ENCODE results near the gene DMRTC2. TPM values are rescaled to one million over a fixed set of nuclear protein-coding genes. Genes with fewer than 3 reads are reported as not detected.

The DMRTC2 gene
- total RNA-seq, 1 donor from 2014 or later: not detected

DNA sequence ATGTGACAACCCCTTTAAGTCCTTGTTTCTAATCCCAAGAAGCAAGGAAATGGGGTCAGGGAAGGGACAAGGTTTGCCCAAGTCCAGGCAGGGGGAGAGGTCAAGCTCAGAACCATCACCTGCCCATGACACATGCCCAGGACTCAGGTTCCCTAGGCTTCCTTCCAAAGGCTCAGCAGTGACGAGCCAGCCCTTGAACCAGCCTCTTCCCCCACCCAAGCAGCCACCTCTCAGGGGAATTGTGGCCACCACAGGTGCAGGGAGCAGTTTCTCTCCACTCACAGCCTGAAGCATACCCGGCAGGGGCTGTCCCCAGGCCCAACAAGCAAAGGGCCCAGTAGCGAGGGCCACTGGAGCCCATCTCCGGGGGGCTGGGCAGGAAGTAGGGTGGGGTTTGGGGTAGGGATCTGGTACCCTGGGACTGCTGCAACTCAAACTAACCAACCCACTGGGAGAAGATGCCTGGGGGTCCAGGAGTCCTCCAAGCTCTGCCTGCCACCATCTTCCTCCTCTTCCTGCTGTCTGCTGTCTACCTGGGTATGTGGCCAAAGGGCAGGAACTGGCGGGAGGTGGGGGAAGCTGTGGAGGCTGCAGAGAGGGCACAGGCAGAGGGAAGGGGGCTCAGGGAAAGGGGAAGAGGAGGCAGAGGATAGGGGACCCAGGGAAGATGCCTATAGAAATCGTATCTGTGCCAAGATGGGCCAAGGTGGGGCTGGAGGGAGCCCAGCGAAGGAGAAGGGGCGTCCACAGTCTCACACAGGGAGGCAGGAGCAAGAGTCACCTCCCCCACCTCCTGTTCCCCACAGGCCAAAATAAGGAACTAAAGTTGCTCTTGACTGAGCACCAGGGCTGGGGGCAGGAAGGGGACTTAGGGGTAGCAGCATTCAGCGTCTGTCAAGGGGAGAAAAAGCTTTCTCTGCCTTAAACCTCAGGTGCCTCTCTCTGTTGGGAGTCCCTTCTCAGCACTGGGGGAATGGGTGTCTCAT, 32.3 kb downstream of the DMRTC2 start, which contains the start of gene CD79A:
CD79A (plus strand) TSS at position 433 of the 986 bp plus-strand sequence; CDS start at position 459, 26 bp downstream.
- intact Hi-C loops (cut with micrococcal nuclease): no loop called here
- no peak within 1 kb of the TSS for H3K4me3 ChIP-seq
- H3K9me3 ChIP-seq (replicated peaks): no peaks in the 10 kb centered on the region
- H3K4me1 ChIP-seq: peaks cover 18% of the 10 kb centered on the region
- no peak within 1 kb of the TSS for H3K27ac ChIP-seq (replicated peaks)
- TF ChIP-seq CTCF (IDR thresholded peaks at IDR 0.05; ENCODE audit: borderline replicate concordance): no peak
- no peaks in the 10 kb centered on the region for H3K27me3 ChIP-seq (ENCODE audit: low read depth)
- H3K36me3 ChIP-seq: peaks cover 3% of the 10 kb centered on the region
- DNase-seq: no peak

DNA sequence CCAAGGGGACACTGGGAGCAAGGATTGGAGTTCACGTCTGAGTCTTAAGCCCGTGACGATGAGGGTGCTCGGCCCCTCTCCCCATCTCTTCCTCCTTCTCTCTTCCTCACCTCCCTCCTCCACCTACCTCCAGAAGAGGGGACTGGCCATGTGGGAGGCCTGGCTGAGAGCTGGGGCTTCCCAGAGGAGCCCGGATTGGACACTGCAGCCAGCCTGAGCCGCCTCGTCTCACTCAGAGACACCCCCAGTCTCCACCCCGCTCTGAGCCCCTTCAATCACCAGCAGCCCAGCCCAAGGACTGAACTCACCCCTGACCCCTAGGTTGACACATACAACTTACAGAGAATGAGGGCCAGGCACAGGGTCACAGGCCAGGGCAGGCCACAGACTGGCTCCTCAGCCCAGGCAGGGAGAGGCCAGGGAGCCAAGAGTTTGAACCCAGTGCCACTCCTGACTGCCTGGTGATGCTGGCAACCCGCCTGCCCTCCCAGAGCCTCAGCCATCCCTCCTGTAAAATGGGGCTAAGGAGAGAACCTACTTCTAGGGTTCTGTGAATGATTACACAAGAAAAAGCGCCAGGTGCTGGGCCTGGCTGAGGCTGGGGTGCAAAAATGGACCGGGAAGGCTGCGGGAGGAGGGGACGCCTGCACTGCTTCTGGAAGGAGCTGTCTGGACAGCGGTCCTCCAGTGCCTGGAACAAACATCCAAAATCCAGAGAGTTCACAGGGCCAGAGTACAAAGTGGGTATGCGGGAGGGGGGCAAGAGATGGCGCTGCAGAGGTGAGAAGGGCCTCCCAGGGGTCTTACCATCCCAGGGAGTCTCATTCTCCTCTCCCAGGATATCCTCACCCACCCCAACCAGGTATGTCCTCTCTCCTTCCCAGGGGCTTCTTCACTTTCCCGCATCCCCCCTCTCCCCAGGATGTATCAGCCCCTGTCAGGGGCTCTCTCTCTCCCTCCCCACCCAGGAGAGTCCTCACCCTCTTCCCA, 33.4 kb downstream of the DMRTC2 start:
- DNase-seq: no peak
- Histone ChIP-seq H3K27me3 (ENCODE audit: low read depth) (no peaks in the 10 kb centered on the region), H3K4me1 (peaks cover 18% of the 10 kb centered on the region), H3K9me3 (replicated peaks) (no peaks in the 10 kb centered on the region), H3K4me3 (no peak overlapping the region), H3K27ac (replicated peaks) (no peak overlapping the region), H3K36me3 (no peaks in the 10 kb centered on the region)
- intact Hi-C loops (cut with micrococcal nuclease): no loop called here
- no peak for TF ChIP-seq CTCF (IDR thresholded peaks at IDR 0.05; ENCODE audit: borderline replicate concordance)

DNA sequence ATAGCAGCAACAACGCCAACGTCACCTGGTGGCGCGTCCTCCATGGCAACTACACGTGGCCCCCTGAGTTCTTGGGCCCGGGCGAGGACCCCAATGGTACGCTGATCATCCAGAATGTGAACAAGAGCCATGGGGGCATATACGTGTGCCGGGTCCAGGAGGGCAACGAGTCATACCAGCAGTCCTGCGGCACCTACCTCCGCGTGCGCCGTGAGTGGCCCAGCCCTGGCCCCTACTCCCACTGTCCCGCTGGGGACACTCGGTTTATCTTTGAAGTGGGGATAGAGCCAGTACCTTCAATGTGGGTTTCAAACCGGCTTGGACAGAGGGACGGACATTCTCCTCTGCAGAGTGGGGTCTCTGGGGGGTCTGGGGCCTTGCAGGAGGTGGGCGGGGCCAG, 34.2 kb downstream of the DMRTC2 start:
- intact Hi-C loops (cut with micrococcal nuclease): no loop called here
- TF ChIP-seq CTCF (IDR thresholded peaks at IDR 0.05; ENCODE audit: borderline replicate concordance): no peak
- Histone ChIP-seq H3K4me3 (no peak overlapping the region), H3K27ac (replicated peaks) (no peak overlapping the region), H3K4me1 (peaks cover 18% of the 10 kb centered on the region), H3K36me3 (no peaks in the 10 kb centered on the region), H3K9me3 (replicated peaks) (no peaks in the 10 kb centered on the region), H3K27me3 (ENCODE audit: low read depth) (no peaks in the 10 kb centered on the region)
- no peak for DNase-seq

DNA sequence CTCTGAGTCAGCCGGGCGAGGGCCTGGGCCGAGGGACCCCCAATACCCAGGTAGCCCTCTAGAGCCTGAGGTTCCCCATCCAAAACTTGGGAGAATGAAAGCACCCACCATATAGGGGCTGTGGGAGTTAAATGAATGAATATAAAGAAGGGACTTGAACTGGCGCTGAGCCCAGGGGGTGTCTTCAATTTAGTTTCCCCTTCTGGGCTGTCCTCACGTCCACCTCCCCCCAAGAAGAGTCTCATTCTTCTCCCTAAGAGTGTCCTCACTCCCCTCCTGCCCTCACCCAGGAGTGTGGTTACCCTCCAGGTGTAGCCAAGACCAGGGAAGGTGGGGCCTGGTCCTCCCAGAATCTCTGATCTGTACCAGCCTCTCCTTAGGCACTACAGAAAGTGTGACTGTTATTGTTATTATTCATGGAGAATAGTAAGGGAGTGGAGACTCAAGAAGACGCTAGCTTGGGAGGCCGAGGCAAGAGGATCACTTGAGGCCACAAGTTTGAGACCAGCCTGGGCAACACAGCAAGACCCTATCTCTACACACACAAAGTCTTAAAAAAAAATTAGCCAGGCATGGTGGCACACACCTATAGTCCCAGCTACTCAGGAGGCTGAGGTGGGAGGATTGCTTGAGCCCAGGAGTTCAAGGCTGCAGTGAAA, 35.0 kb downstream of the DMRTC2 start:
- no peaks in the 10 kb centered on the region for H3K27me3 ChIP-seq (ENCODE audit: low read depth)
- H3K4me3 ChIP-seq: no peak overlapping the region
- H3K36me3 ChIP-seq: no peaks in the 10 kb centered on the region
- H3K4me1 ChIP-seq: peaks cover 24% of the 10 kb centered on the region
- H3K27ac ChIP-seq (replicated peaks): no peak overlapping the region
- no peaks in the 10 kb centered on the region for H3K9me3 ChIP-seq (replicated peaks)
- TF ChIP-seq CTCF (IDR thresholded peaks at IDR 0.05; ENCODE audit: borderline replicate concordance): no peak
- intact Hi-C loops (cut with micrococcal nuclease): no loop called here
- no peak for DNase-seq

GRCh38 chr19:41880329-41880708, 35.5 kb downstream of the DMRTC2 start:
- no peaks in the 10 kb centered on the region for H3K27me3 ChIP-seq (ENCODE audit: low read depth)
- DNase-seq: no peak
- H3K9me3 ChIP-seq (replicated peaks): no peaks in the 10 kb centered on the region
- peaks cover 30% of the 10 kb centered on the region for H3K4me1 ChIP-seq
- no peak overlapping the region for H3K4me3 ChIP-seq
- no peaks in the 10 kb centered on the region for H3K36me3 ChIP-seq
- intact Hi-C loops (cut with micrococcal nuclease): no loop called here
- no peak for TF ChIP-seq CTCF (IDR thresholded peaks at IDR 0.05; ENCODE audit: borderline replicate concordance)
- H3K27ac ChIP-seq (replicated peaks): no peak overlapping the region
